B cell (primary cell): ENCODE measurements around the gene CIB1.

Source experiments
- EZH2 ChIP-seq: IDR thresholded peaks from 2 replicates; pipeline ENCODE4 v1.6.1; 2012; ENCODE audit warnings: borderline replicate concordance, low read depth, mild to moderate bottlenecking, moderate library complexity, low read length; ENCODE audit not compliant: insufficient read depth, poor library complexity, severe bottlenecking
- TF ChIP-seq, protein P1 (sequence below): fragments of 200-600 bp; IDR thresholded peaks from one replicate; pipeline ENCODE4 v1.8.0; 2022; ENCODE audit warnings: antibody characterized with exemption, mild to moderate bottlenecking

- TF ChIP-seq, protein P1, sequence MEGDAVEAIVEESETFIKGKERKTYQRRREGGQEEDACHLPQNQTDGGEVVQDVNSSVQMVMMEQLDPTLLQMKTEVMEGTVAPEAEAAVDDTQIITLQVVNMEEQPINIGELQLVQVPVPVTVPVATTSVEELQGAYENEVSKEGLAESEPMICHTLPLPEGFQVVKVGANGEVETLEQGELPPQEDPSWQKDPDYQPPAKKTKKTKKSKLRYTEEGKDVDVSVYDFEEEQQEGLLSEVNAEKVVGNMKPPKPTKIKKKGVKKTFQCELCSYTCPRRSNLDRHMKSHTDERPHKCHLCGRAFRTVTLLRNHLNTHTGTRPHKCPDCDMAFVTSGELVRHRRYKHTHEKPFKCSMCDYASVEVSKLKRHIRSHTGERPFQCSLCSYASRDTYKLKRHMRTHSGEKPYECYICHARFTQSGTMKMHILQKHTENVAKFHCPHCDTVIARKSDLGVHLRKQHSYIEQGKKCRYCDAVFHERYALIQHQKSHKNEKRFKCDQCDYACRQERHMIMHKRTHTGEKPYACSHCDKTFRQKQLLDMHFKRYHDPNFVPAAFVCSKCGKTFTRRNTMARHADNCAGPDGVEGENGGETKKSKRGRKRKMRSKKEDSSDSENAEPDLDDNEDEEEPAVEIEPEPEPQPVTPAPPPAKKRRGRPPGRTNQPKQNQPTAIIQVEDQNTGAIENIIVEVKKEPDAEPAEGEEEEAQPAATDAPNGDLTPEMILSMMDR = no peak
- TF ChIP-seq EZH2 = no peak
These were observed 49.5 kb downstream of the CIB1 start for GRCh38 chr15:90184119-90184785.
